Panc1 (cell line): ENCODE measurements around the gene DENND5B.

Experiments used
- POLR2AphosphoS5 ChIP-seq: IDR thresholded peaks from 2 replicates; pipeline ENCODE4 v1.6.1; 2012; ENCODE audit warnings: mild to moderate bottlenecking, low read depth, low read length, moderate library complexity
- SIN3A ChIP-seq: IDR thresholded peaks from 2 replicates; pipeline ENCODE4 v1.6.1; 2012; ENCODE audit warnings: low read depth, mild to moderate bottlenecking, low read length, moderate library complexity, borderline replicate concordance; ENCODE audit not compliant: insufficient read depth
- TF ChIP-seq, protein P1 (sequence below): fragments of 450-650 bp; IDR thresholded peaks from 2 replicates; pipeline ENCODE4 v1.5.1; 2017; ENCODE audit warnings: mild to moderate bottlenecking
- TF ChIP-seq, protein P2 (sequence below), 2 experiments: IDR thresholded peaks; 2 replicates each; pipeline ENCODE4 v1.6.1; 2011 to 2012; ENCODE audit warnings: low read depth in 2 of 2, control low read depth in 1 of 2, low read length in 1 of 2, mild to moderate bottlenecking in 1 of 2, moderate library complexity in 1 of 2; ENCODE audit not compliant: insufficient read depth in 1 of 2

DNA sequence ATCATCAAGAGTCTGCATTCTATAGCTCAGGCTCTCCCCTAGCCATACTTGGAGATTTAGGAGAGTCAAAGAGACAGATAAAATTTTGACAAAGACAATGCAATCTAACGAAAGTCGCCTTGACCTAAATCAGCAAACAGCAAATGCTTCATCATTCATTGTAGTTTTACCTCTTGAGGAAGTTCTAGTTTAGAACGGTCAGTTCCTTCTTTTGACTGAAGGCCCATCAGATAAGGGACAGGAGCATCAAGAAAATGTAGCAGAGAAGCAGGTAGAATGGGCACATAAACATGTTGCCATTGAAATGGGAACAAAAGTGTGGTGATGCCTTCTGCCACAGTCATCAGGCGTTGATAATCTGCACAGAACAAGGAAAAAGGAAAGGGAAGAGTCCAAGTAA is 130.9 kb downstream of the DENND5B start:
- TF ChIP-seq, protein P1, sequence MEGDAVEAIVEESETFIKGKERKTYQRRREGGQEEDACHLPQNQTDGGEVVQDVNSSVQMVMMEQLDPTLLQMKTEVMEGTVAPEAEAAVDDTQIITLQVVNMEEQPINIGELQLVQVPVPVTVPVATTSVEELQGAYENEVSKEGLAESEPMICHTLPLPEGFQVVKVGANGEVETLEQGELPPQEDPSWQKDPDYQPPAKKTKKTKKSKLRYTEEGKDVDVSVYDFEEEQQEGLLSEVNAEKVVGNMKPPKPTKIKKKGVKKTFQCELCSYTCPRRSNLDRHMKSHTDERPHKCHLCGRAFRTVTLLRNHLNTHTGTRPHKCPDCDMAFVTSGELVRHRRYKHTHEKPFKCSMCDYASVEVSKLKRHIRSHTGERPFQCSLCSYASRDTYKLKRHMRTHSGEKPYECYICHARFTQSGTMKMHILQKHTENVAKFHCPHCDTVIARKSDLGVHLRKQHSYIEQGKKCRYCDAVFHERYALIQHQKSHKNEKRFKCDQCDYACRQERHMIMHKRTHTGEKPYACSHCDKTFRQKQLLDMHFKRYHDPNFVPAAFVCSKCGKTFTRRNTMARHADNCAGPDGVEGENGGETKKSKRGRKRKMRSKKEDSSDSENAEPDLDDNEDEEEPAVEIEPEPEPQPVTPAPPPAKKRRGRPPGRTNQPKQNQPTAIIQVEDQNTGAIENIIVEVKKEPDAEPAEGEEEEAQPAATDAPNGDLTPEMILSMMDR, result no peak
- TF ChIP-seq POLR2AphosphoS5 (no peak), SIN3A (no peak)
- TF ChIP-seq, protein P2, sequence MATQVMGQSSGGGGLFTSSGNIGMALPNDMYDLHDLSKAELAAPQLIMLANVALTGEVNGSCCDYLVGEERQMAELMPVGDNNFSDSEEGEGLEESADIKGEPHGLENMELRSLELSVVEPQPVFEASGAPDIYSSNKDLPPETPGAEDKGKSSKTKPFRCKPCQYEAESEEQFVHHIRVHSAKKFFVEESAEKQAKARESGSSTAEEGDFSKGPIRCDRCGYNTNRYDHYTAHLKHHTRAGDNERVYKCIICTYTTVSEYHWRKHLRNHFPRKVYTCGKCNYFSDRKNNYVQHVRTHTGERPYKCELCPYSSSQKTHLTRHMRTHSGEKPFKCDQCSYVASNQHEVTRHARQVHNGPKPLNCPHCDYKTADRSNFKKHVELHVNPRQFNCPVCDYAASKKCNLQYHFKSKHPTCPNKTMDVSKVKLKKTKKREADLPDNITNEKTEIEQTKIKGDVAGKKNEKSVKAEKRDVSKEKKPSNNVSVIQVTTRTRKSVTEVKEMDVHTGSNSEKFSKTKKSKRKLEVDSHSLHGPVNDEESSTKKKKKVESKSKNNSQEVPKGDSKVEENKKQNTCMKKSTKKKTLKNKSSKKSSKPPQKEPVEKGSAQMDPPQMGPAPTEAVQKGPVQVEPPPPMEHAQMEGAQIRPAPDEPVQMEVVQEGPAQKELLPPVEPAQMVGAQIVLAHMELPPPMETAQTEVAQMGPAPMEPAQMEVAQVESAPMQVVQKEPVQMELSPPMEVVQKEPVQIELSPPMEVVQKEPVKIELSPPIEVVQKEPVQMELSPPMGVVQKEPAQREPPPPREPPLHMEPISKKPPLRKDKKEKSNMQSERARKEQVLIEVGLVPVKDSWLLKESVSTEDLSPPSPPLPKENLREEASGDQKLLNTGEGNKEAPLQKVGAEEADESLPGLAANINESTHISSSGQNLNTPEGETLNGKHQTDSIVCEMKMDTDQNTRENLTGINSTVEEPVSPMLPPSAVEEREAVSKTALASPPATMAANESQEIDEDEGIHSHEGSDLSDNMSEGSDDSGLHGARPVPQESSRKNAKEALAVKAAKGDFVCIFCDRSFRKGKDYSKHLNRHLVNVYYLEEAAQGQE (IDR thresholded peaks at IDR 0.05; ENCODE audit: insufficient read depth in 1 of 2, low read depth in 2 of 2, low read length in 1 of 2), result no peak
